ENCODE results near the gene SEC11A.
"Not testable (repeated sequence)": the region's sequence is repeated elsewhere in the genome, so short reads cannot be mapped to it uniquely, and the experiment has no call there.

The SEC11A gene

GRCh38 chr15:84736375-84736774, 20.4 kb upstream of the SEC11A start:
- FAIRE-seq, result no peak

GRCh38 chr15:84735480-84736061, 19.6 kb upstream of the SEC11A start:
- FAIRE-seq, result not testable (repeated sequence)

DNA sequence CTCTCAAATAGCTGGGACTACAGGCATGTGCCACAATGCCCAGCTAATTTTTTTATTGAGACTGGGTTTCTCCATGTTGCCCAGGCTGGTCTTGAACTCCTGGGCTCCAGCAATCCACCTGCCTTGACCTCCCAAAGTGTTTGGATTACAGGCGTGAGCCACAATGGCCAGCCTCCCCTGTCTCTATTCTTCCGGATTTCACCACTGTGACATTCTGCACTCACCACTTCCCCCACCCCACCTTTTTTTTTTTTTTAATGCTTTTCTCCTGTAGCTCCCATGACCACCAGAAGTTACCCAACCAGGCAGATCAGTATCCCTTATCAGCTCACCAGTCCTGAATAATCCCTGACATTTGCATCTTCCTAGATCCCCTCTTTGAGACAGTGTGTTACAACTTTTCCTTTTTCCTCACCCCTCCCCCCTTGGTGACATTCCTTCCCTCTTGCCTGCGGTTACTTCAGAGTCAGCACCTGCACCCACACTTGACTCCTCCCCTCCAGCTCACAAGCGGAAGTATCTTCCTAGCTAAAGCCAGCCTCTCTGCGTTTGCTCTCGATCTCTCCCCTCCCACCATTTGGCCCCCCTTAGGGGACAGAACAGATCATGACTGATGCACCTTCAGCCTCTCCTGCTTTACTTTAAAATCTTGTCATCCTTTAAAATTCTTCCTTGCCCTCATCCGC, 19.0 kb upstream of the SEC11A start:
- no peak for FAIRE-seq

GRCh38 chr15:84731774-84732173, 15.8 kb upstream of the SEC11A start:
- FAIRE-seq, result no peak

GRCh38 chr15:84727429-84727828, 11.5 kb upstream of the SEC11A start:
- no peak for FAIRE-seq

DNA sequence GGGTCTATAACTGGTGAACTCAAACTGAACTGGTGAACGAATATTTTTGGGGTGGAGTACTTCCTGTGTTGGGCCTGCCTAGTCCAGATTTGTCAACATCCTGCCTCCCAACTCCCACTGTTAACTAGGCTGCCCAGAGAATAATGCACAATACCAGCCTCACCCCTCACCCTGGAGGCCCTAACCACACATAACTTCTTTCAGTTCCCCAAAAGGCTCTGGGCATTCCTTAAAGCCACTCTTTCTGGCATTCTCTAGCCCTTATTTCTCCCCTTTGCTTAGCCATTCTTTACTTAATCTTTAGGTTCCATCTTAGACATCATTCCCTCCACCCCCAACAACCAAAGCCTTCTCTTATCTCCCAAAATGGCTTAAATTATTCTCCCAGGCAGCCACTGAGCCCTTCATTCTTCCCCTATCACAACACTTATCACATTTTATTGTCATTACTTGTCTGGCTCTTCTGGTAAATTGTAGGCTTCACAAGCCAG, 9.1 kb upstream of the SEC11A start:
- no peak for FAIRE-seq

DNA sequence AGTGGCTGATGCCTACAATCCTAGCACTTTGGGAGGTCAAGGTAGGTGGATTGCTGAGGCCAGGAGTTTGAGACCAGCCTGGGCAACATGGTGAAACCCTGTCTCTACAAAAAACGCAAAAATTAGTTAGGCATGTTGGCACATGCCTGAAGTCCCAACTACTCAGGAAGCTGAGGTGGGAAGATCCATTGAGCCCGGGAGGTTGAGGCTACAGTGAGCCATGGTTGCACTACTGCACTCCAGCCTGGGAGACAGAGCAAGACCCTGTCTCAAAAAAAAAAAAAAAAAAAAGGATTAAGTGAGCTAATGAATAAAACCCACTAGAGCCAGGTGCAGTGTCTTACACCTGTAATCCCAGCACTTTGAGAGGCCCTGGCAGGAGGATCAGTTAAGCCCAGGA, 6.7 kb upstream of the SEC11A start:
- FAIRE-seq, result no peak

DNA sequence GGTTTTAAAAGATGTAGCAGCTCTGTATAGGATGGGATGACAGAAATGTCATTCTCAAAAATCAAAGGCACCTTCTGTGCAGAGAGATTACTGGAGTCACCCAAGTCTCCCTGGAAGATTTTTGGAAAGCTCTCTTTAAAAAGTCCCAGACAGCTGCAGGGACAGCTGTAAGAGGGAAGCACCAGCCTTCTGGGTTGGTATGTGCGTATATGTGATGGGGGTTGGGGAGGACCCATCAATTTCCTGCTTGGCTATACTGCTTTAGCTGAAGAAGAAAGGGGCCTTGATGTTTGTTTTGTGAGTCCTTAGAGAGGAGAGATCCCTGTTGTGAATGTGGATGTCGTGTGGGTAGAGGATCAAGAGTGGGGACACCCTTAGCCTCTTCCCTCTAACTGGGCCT, 5.4 kb upstream of the SEC11A start:
- FAIRE-seq, result no peak

GRCh38 chr15:84715441-84716035, 401 bp downstream of the SEC11A start:
- no peak for FAIRE-seq

DNA sequence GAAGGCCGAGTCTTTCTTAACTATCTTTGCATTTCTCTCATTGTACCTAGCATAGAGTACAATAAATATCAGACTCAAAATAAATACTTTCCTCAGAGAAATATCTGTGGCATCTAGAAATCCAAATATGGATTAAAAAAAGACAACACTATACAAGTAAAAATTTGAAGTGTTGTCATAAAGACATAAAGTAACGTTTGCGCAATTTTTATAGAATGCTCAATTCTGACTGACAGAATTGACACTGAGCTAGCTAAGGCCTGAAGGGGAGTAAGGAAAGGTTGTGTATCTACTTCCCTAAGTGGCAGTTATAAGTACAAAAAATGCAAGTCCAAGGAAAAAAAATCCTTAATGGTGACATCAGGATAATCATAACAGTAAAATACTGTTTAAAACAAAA, 1.1 kb downstream of the SEC11A start:
- no peak for FAIRE-seq

DNA sequence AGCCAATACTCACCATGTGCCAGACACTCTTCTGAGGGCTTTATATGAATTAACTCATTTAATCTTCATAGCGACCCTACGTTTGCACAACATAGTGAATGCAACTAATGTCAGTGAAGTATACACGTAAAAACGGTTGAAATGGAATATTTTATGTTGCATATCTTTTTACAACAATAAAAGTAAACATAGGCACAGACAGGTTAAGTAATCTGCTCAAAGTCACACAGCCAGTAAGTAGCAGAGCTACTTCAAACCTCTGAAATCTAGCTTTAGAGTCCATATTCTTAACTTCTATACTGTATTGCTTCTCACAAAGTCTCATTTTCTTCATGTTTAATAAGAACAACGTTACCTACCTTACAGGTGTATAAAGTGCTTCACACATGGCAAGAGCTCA, 1.6 kb downstream of the SEC11A start:
- no peak for FAIRE-seq

DNA sequence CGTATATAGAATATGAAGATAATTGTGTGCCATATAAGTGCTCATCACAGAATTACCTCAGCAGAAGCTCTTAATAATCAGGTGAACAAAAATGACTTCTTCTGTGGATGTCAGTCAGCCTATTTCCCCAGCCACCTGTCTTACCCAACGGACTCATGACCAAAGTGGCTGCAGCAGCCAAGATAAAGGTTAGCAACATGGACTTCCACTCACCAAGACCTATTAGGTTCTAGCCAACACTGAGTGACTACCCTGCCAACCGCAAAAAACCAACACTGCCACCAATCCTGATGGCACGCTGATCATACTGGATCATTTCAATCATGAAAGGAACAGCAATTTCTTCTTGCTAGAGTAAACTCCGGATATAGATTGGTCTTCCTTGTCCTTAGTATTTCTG, 12.1 kb downstream of the SEC11A start:
- FAIRE-seq, result no peak

- no peak for FAIRE-seq
These were observed 12.9 kb downstream of the SEC11A start for GRCh38 chr15:84702961-84703482.

DNA sequence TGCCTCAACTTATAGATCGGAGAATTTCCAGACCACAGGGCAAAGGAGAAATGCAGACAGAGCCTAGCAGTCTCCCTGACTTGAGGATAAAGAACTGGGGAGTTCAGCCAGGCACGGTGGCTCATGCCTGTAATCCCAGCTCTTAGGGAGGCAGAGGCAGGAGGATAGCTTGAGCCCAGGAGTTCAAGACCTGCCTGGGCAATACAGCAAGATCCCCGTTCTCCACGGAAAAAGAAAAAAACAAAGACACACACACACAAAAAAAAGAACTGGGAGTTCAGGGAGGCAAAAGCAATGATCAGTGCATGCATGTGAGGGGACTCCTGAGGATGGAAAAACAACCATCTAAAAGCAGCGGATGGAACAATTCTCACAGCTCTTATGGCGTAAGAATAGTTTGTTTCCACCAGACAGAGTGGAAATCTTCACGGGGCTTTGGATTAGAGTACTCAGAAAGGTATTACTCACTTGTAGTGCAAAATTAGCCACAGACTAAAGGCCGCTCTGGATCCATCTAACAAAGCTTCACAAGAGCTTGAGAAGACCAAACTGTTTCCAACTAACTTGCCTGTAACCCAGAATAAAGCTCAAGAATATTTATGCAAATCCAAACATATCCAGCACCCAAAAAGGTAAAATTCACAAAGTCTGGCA, 16.3 kb downstream of the SEC11A start:
- FAIRE-seq, result no peak

- FAIRE-seq, result no peak
These were observed 18.5 kb downstream of the SEC11A start for GRCh38 chr15:84697236-84697990.

GRCh38 chr15:84696757-84697156, 19.2 kb downstream of the SEC11A start:
- no peak for FAIRE-seq

DNA sequence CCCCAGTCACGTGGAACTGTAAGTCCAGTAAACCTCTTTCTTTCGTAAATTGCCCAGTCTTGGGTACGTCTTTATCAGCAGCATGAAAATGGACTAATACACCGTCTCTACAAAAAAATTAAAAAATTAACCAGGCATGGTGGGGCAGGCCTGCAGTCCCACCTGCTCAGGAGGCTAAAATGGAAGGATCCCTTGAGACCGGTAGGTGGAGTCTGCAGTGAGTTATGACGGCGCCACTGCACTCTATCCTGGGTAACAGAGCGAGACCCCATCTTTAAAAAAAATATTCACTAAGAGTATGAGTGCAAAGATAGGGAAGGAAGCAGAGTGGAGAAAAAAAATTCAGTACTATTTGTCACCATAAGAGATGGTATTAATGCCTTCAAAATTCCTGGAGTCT, 25.6 kb downstream of the SEC11A start:
- FAIRE-seq, result no peak

DNA sequence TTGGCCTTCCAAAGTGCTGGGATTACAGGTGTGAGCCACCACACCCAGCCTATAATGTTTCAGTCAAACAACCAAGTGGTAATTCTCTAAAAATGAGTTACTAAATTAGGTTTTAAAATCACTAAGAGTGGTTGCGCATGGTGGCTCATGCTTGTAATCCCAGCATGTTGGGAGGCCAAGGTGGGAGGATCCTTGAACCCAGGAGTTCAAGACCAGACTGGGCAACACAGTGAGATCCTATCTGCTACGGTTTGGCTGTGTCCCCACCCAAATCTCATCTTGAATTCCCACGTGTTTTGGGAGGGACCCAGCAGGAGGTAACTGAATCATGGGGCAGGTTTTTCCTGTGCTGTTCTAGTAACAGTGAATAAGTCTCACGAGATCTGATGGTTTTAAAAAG, 26.1 kb downstream of the SEC11A start:
- no peak for FAIRE-seq

- FAIRE-seq, result not testable (repeated sequence)
These were observed 29.5 kb downstream of the SEC11A start for GRCh38 chr15:84686446-84686845.

DNA sequence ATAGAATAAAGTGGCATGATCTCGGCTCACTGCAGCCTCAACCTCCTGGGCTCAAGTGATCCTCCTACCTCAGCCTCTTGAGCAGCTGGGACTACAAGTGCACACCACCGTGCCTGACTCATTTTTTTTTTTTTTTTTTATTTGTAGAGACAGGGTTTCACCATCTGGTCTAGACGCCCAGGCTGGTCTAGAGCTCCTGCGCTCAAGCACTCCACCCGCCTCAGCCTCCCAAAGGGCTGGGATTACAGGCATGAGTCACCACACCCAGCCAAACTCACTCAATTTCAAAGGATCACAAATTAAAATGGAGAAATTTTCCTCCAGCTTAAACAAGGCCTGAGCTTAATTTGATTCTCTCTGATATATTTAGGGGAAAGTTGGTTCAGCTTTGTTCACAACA, 30.6 kb downstream of the SEC11A start:
- no peak for FAIRE-seq

- no peak for FAIRE-seq
These were observed 31.8 kb downstream of the SEC11A start for GRCh38 chr15:84684092-84684491.

- FAIRE-seq, result no peak
These were observed 34.1 kb downstream of the SEC11A start for GRCh38 chr15:84681831-84682230.

GRCh38 chr15:84671211-84671610, 44.7 kb downstream of the SEC11A start:
- FAIRE-seq, result no peak
